ENCODE data around the gene RBMS3. TPM values are rescaled to one million over a fixed set of nuclear protein-coding genes. Genes with fewer than 3 reads are reported as not detected.

RBMS3 gene
- total RNA-seq, 1 donor from 2014 or later: 22.6 TPM

DNA sequence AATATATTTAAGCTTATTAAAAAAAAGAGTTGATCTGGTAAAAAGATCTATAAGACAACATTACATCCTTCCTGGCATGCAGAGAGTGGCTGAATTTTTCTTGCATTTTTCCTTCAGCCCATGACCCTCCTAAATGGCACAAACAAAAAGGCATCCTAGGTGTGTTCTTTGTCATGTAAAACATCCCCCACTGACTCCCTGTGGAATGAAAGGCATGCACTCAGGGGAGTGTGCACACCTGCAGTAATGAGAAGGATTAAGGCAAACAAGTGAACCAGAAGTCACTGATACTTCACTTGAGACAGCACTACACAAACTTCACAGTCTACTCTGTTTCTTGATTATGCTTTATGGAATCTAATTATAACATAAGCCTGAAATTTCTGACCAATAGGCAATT, 195.0 kb downstream of the RBMS3 start:
- no peak for DNase-seq (ENCODE audit: low read depth in 2 of 2)

DNA sequence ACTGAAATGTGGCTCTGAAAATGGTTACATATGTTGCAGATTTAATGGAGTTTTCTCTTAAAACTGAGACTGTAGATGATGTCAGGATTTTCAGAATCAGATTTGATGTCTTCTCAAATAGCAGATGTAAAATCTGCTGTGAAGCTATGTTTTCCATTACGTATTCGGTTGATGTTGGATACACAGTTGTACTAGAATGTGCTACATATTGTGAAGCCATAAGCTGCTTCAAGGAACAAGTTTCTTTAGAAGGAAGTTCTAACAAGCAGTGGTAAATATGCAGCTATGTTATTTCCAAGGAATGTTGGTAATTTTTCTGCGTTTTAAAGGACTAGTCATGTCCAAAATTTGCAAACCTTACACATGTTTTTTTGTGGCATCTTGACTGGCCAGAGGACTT, 197.7 kb downstream of the RBMS3 start:
- no peak for DNase-seq (ENCODE audit: low read depth in 2 of 2)

DNA sequence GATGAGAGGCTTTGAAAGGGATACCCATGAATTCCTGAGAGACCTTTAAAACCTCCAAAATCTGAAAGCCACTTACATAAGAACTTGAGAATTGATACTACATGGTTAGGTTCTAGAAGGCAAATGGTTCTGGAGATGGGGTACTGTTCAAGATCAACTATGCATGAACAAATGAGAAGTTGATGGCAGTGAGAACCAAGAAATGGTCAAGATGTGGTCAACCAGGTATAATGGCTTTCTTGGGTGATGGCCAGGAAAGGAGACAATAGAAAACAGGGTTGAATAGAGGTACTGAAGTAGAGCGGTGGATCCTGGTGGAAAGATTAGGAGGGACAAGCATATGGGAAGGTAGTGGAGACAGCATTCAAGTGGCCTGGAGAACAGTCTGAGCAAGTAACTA, 200.4 kb downstream of the RBMS3 start:
- DNase-seq (ENCODE audit: low read depth in 2 of 2): no peak

DNA sequence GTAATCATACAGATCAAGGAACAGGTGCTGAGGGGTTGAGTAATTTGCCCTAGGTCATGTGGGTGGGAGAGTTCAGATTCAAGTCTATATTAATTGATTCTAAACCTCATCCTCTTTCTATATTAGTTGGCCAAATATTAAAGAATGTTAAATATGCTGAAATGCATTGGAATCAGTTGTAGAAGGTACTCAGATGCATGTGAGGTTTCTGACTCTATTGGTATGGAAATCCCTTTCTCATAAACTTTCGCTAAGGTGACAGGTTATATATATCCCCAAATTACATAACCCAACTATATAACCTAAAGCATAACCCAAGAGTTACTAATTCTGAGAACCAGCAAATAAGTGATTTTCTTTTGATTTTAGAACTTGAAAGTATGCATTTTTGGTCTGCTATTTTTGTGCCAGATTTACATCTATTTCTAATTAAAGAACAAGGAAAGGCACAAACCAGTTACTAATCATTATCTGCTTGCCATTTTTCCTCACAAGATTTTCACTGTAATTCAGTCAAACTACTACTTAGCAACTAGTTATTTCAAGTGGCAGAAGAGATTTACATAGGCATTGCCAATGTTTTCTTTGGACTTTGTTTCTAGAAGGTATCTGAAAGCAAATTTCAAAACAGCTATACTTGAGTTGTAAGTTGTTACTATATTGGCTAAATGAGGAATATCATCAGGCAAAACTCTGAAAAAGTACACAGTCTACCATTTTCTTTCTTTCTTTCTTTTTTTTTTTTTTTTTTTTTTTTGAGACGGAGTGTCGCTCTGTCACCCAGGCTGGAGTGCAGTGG, 201.3 kb downstream of the RBMS3 start:
- no peak for DNase-seq (ENCODE audit: low read depth in 2 of 2)

DNA sequence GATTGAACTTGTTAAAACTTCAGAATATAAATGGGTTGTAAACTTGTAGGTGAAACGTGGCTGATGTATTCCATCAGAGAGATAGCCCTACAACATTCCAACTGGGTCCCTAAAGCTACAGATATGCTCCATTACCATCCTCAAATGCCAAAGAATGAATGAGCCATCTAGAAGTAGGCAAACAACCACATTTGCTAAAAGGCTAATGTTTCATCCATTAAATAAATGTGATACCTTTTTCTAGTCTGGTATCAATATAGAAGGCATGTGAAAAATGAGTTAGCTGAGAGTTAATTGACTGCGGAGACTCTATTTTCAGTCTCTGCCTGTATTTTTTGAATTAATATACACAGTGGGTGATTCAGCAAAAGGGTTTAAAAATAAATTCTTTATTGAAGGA, 203.8 kb downstream of the RBMS3 start:
- no peak for DNase-seq (ENCODE audit: low read depth in 2 of 2)

DNA sequence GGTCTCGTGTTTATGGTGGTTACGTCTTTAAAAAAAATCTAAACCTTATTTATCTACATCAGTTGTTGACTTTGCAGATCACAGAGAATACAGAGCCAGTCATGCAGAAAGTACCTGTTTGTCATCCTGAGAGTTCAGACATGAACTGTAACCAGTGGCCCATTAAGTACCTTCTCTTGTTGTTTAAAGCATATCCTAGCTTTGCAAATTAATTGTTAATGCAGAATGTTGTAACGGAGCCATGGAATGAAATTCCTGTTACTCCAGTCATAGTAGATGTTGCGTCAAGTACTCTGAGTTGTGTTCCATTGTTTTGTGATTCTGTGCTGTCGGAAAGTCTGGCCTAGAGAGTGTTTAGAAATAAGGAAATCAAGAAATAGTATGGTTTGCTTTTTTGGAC, 205.2 kb downstream of the RBMS3 start:
- DNase-seq (ENCODE audit: low read depth in 2 of 2): peak in 1 of 2 donors; percentile 32

DNA sequence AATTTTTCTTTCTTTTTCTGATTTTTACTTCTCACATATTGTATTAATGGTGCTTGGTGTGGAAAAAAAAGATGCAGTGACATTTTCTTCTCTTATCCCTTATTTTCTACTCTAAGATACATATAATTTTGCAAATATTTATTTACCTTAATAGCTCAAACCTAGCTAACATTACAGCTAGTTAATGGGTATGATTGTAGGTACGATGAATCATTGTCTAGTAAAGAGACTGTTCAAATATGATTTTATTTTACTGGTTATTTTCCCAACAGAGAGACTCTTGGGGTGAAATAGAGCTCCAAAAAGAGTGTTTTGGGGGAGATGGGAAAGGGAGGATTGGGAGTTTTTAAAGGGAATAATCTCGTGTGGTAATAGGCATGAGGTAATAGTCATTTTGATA, 206.0 kb downstream of the RBMS3 start:
- no peak for DNase-seq (ENCODE audit: low read depth in 2 of 2)

DNA sequence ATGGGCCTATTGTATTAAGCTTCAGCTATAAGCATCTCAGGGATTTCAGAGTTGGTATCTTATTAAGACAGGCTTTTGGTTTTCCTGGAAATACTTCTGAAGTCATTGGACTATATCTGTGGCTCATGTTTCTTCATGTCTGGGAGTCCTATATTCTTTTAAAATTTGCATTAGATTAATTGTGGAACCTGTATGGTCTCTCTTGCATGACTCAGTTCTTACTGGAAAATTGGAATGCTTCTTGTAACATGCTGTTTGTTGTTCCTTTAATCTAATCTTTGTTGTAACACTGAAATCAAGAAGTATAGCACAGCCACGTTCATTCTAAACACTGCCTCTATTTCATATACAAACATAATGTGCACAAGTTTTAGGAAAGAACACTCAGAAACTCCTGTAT, 208.1 kb downstream of the RBMS3 start:
- DNase-seq (ENCODE audit: low read depth in 2 of 2): no peak

DNA sequence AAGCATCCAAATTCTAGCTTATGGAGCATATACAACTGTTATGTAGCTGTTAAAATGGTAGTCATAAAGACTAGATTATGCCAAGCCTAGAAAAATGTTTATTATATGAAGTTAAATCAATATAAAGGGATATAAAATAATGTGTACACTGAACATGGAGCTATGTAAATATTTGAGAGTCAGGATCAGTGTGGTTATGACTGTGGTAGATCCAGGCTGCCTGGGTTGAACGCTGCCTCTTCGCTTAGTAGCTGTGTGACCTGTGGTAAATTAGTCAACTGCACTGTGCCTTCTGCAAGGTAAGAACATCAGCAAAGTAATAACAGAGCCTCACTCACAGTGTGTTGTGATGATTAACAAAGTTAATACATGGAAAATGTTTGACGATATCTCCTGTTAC, 212.2 kb downstream of the RBMS3 start:
- DNase-seq (ENCODE audit: low read depth in 2 of 2): no peak

DNA sequence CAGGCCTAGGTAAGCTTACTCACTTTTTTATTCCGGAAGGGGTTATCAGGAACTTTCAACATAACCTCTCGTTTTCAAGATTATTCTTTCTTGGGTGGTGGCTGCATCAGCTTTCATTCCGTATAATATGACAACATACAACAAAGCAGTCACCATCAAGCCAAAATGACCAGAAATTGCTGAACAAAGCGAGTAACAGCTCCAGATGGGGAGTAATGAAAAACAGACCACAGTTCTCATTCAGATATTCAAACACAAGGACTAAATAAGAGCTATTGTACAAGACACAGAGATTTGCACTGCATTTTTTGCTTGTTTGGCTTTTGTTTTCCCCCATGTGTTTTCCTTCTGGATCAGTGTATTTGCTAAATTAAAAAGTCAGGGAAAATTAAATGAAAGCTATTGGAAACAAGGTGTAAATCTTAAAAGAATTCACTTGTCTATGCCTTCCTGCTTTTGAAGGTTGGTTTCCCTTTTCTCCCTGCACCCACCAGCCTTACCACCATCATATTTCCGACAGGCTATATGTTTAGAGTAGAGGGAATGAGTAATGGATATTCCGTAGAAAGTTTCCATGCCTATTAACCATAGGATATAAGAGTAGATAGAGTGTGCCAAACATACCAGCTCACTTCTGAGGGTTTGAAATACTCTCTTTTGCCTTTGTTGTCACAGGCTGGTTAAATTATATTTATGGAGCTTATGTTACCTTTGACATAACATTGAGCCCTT, 213.6 kb downstream of the RBMS3 start:
- peak; percentile 31 to 51 for DNase-seq (ENCODE audit: low read depth in 2 of 2)

DNA sequence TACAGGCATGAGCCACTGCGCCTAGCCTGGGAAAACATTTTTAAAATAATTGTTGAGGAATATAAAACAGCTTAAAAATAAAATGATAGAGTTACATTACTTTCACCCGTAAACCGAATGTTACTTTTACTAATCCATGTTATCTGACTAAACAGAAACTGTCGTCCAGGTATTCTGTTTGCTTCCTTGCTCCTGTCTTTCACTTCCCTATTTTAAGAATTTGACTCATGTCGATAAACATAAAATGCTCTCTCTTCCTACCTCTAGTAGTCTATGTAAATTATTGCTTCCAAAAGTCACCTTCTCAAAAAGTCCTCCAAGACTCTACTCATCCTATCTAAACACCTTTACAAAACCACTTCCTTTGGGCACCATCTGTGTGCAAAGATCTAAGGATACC, 216.4 kb downstream of the RBMS3 start:
- DNase-seq (ENCODE audit: low read depth in 2 of 2): no peak

DNA sequence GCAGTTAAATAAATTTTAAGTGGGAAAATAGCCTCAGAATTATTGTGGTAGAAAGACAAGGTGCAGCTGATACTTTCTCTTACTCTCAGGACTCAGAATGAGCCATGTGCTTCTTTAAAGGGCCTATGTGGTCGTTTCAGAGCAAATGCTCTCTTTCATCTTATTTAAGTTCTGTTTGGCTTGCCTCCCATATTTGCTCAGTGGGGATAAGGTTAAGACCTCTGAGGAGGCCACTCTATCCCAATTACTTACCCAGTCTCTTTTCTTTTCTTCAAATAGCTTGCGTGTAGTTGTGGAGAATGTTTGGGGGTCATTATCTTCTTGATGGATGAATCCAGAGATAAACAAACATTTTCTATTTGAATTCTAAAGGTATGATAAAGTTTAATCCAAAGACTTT, 221.9 kb downstream of the RBMS3 start:
- DNase-seq (ENCODE audit: low read depth in 2 of 2): no peak

DNA sequence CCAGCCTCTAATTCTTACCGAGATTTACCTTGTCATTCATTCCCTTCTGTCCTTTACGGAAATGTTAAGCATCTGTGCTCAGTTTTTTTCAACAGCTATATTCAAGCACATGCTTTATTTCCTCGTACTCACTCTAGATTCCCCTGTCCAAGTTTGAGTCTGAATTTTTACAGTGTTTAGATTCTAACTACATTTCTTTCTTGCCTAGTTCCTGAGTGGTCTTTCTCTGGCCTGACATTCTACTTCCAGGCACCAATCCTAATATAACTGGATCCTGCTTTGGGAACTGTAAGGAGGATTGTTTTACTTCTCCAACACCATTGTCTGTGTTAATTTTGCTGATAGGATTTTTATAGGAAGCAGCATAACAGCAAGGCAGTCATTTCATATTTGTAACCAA, 222.4 kb downstream of the RBMS3 start:
- DNase-seq (ENCODE audit: low read depth in 2 of 2): no peak

DNA sequence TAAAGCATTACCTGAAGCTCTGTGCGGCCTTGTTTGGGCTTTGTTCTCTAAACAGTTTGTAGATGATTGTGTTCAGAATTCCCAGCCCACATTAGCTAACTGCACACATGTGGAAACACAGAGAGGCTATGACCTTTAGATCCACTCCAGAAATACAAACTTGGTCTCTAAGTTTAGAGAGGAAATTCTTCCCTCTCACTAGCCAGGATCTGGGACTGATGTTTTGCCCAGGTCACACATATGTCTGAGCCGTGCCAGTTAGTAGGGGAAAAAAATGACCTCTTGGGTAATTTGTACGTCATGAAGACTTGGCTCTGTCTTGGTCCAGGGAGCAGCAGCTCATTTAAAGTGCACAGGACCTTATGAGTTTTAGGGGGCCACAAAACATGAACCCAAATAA, 223.1 kb downstream of the RBMS3 start:
- DNase-seq (ENCODE audit: low read depth in 2 of 2): peak in 1 of 2 donors; percentile 51

DNA sequence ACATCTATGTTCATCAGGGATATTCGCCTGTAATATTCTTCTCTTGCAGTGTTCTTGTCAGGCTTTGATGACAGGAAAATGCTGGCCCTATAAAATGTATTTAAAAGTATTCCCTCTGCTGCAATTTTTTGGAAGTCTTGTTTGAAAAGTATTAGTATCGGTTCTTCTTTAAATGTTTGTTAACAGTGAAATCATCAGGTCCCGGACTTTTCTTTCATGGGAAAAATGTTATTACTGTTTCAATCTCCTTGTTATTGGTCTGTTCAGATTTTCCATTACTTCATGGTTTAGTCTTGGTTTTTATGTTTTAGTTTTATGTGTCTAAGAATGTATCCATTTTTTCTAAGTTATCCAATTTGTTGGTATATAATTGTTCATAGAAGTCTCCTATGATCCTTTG, 225.6 kb downstream of the RBMS3 start:
- no peak for DNase-seq (ENCODE audit: low read depth in 2 of 2)

DNA sequence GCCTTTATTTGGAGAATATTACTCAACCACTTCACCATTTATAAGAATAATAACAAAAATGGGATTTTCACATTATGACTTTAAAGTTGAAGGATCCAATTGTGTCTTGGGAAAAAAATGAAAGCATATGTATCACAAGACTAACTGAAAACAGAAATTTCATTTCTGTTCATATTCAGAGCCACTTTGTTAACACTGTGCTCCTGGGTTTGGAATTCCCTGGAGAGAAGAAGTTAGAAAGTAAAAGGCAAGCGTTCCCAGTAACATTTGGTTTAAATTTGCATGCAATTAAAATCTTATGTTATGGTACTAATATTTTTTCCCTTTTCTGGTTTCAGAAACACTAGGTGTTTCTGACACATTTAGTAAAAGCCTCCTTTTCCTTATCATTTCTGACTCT, 230.8 kb downstream of the RBMS3 start:
- no peak for DNase-seq (ENCODE audit: low read depth in 2 of 2)

DNA sequence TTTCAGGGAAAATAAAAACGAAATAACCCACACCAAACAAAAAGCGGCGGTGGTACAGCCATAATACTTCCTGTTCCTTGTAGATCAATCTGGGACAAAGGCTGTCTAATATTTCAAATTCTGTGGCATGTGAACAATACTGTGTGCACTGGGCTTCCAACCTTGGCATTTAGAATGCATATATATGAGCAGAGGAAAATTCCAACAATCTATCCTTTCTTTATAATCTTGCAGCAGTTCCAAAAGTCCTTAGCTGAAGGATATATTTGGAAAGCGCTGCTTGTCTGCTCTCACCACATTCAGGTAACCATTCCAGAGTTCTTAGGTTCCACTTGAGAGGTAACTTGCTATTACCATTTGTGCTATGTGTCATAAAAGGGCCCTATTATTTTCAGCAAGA, 231.8 kb downstream of the RBMS3 start:
- DNase-seq (ENCODE audit: low read depth in 2 of 2): peak; percentile 27 to 47

DNA sequence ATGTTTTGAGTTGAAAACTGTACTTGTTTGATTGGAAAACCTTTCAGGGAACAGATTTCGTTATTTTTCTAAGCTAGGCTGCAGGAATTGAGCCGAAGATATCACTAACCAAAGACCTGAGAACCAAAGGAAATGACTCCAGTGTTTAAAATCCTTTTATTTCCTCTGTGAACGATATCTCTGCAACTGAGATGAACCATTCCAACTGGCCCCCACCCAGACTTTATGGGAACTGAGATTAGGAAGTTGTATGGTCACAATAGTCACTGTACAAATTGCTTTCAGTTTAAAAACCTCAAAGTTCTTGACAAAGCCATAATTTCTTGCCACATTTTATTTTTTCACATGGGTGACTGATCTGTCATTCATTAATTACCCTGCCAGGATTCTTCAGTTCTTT, 232.4 kb downstream of the RBMS3 start:
- DNase-seq (ENCODE audit: low read depth in 2 of 2): peak; percentile 78 to 81

DNA sequence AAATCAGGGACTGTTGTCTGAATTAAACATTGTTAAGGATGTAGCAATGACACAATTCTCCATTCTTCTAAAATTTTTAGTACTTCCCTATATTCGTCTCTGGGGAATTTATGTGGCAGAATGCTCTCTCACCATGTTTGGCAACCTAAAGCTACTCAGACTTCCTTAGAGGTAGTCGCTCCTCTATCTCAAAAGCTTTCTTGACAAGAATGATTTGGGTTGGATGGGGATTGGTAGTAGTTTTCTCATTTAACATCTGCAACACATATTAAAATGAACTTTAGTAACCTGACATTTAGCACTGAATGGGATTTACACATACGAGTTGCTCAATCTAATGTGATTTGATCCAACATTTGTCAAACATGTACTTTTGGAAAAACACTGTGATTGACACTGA, 233.3 kb downstream of the RBMS3 start:
- DNase-seq (ENCODE audit: low read depth in 2 of 2): peak in 1 of 2 donors; percentile 28

DNA sequence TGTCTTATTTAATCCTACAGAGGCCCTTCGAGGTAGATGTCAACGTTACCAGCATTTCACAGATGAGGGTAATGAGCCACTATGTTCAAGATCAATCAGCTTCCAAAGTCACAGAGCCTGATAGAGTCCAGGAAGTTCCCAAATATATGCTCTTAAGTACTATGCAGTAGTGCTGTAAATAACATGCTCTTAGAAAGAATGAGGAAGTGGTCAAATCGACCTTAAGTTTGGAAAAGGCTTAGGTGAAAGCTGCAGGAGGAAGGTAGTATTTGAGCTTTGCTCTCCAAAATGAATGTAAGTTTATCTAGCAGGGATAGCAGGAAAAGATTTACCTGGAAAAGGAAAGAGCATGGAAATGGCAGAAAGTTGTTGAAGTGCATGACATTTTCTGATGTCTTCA, 234.0 kb downstream of the RBMS3 start:
- no peak for DNase-seq (ENCODE audit: low read depth in 2 of 2)

DNA sequence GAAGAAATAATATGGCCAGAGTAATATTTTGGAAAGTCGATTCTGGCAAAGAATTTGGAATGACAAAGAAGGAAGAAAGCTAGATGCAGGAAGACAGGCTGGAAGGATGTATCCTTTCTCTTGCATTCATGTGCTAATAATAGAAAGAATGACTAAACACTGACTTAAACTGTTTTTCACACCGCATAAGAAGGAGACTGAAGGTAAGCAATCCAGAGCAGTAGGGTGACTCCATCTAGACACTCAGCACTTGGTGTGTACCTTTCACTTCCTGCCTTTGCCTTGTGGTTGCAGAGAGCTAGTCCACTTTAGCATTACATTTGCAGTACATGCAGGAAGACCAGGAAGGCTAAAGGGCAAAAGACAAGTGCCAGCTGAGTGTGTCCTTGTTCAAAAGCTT, 234.6 kb downstream of the RBMS3 start:
- peak in 1 of 2 donors; percentile 74 for DNase-seq (ENCODE audit: low read depth in 2 of 2)

DNA sequence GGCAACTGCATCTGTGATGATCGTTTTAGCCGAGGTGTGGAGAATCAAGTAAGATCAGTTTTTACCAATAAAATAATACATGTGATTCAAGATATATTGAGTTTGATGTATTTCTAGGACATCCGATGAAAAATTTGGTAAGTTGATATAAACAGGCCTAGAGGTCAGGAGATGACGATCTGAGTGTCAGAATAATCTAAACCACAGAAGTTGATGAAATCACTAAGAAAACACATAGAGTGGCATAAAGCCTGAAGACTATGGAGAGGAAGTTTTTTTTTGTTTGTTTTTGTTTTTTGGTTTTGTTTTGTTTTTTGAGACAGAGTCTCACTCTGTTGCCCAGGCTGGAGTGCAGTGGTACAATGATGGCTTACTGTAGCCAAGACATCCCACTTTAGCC, 235.3 kb downstream of the RBMS3 start:
- DNase-seq (ENCODE audit: low read depth in 2 of 2): no peak

DNA sequence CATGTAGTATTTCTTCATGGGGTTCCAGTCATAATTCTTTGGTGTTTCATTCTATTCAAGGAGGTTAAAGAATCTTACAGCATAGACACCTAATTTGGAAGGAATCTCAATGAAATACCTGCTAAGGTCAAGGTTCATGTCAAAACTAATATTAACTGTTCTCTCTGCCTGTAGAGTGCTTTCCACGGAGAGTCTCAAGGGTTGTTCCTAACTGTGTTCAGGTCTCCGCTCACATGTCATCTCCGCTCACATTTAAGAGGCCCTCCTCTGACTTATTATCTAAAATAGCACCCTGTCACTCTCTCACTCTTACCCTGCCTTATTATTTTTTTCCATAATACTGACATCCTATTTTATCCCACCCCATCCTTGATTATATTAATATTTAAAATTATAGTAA, 239.9 kb downstream of the RBMS3 start:
- no peak for DNase-seq (ENCODE audit: low read depth in 2 of 2)

Measured in lung microvascular endothelial cell (primary cell).